Right lobe of liver (tissue), 4 donors: ENCODE measurements around the gene PPP4C.

Experiments
- POLR2A ChIP-seq: fragments of 450-650 bp; IDR thresholded peaks from one replicate; pipeline ENCODE4 v1.6.1; 2017; ENCODE audit warnings: antibody characterized with exemption, mild to moderate bottlenecking
- TF ChIP-seq, protein P1 (sequence below), 4 donors: fragments of 200-600 bp in 3 of 4; fragments of 450-650 bp in 1 of 4; IDR thresholded peaks; one replicate each; pipeline versions ENCODE4 v1.5.1 to v1.8.0; 2016 to 2022; ENCODE audit warnings: antibody characterized with exemption in 4 of 4, mild to moderate bottlenecking in 2 of 4
- donor health status: DM: no; HTN: no; CAD: no.
- donor health status: DM: no; HTN: no; CAD: no.
- donor health status: DM: no; HTN: yes; CAD: no.

DNA sequence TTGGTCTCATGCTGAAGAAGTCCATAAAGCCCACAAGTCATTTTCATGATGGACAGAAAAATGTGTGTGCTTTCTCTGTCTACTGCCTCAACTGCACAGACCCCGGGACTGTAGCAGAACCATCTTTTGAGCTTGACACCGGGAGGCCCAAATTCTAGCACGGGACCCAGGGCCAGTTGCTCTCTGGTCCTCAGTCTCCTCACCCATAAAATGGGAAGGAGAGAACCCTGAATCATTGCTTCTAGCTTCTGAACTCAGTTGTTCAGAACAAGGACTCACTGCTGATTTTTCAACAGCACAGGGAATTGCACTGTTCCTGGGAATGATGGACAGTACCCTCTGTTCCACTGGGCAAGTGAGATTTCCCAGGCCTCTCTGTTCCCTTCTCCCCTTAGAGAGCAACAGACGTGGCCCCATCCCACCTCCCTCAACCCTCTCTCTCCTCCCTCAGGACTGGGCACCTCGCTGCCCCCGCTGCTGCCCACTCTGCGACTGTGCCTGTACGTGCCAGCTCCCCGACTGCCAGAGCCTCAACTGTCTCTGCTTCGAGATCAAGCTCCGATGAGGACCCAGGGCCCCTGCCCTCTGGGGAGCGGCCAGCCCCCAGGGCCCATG is 12.4 kb upstream of the PPP4C start:
- TF ChIP-seq, protein P1, sequence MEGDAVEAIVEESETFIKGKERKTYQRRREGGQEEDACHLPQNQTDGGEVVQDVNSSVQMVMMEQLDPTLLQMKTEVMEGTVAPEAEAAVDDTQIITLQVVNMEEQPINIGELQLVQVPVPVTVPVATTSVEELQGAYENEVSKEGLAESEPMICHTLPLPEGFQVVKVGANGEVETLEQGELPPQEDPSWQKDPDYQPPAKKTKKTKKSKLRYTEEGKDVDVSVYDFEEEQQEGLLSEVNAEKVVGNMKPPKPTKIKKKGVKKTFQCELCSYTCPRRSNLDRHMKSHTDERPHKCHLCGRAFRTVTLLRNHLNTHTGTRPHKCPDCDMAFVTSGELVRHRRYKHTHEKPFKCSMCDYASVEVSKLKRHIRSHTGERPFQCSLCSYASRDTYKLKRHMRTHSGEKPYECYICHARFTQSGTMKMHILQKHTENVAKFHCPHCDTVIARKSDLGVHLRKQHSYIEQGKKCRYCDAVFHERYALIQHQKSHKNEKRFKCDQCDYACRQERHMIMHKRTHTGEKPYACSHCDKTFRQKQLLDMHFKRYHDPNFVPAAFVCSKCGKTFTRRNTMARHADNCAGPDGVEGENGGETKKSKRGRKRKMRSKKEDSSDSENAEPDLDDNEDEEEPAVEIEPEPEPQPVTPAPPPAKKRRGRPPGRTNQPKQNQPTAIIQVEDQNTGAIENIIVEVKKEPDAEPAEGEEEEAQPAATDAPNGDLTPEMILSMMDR (IDR thresholded peaks at IDR 0.05) = no peak
- no peak for TF ChIP-seq POLR2A
